Body of pancreas (tissue), 4 donors: Measurements from ENCODE around the gene SNX3. TPM values are rescaled to one million over a fixed set of nuclear protein-coding genes. Genes with fewer than 3 reads are reported as not detected.

Experiments
- ATAC-seq: fragments of 150-250 bp; one replicate; pipeline ENCODE4 v1.9.1; 2016
- DNase-seq, 4 donors: peaks; one replicate each; pipeline ENCODE4 v3.0.0-alpha.2; 2019
- H3K27ac ChIP-seq, 4 donors: fragments of 200-600 bp; sonication (generic); 1 replicate in 3 of 4; 2 replicates in 1 of 4; pipeline versions ENCODE4 v1.5.1 to v1.6.1; 2016 to 2019; ENCODE audit warnings: mild to moderate bottlenecking in 1 of 4, mixed read lengths in 1 of 4, moderate library complexity in 1 of 4
- H3K27me3 ChIP-seq, 2 donors: fragments of 200-600 bp; sonication (generic); one replicate each; pipeline ENCODE4 v1.6.0; 2016; ENCODE audit warnings: mild to moderate bottlenecking in 1 of 2
- H3K36me3 ChIP-seq, 2 donors: fragments of 200-600 bp; sonication (generic); replicated peaks in 1 of 2; 2 replicates each; pipeline ENCODE4 v1.5.1; 2016; ENCODE audit warnings: low read depth in 2 of 2; ENCODE audit not compliant: insufficient read depth in 1 of 2
- H3K4me1 ChIP-seq: fragments of 200-600 bp; sonication (generic); one replicate; pipeline ENCODE4 v1.6.0; 2016
- H3K4me3 ChIP-seq, 2 donors: fragments of 200-600 bp; sonication (generic); 1 replicate in 1 of 2; 2 replicates in 1 of 2; pipeline ENCODE4 v1.5.1; 2016 to 2019
- H3K9me3 ChIP-seq, 3 donors: fragments of 200-600 bp; sonication (generic); 1 replicate in 2 of 3; 2 replicates in 1 of 3; pipeline ENCODE4 v1.5.1; 2016
- CTCF ChIP-seq, 7 experiments: fragments of 450-650 bp in 4 of 7; fragments of 200-600 bp in 3 of 7; sonication (generic) in 3 of 7; IDR thresholded peaks; one replicate each; pipeline ENCODE4 v1.5.1; 2016 to 2019; ENCODE audit warnings: antibody characterized with exemption in 7 of 7
- POLR2A ChIP-seq, 3 donors: fragments of 450-650 bp; IDR thresholded peaks; one replicate each; pipeline ENCODE4 v1.6.1; 2016; ENCODE audit warnings: antibody characterized with exemption in 3 of 3, mild to moderate bottlenecking in 2 of 3
- WGBS, 2 donors: methylation state at CpG; one replicate each; pipeline ENCODE4 v1.1.5; 2017; 5-methylcytosine and 5-hydroxymethylcytosine counted together
- intact Hi-C: fragments of 100-400 bp; cut with DNase I; formaldehyde crosslinking; loops from one replicate; pipeline ENCODE4 v1.15.1; 2023
- total RNA-seq, 2 donors: library from RNA; depleted of rRNA; stranded (reverse); fragments of >200 nt; gene quantifications; one replicate each; pipeline ENCODE4 v1.1.0, GENCODE V29; 2016

The SNX3 gene
- total RNA-seq, 2 donors from 2014 or later: 61.6 to 77.0 TPM

GRCh38 chr6:108291091-108291490 is 30.3 kb upstream of the SNX3 start:
- TF ChIP-seq POLR2A (IDR thresholded peaks at IDR 0.05): no peak
- TF ChIP-seq CTCF (IDR thresholded peaks at IDR 0.05): no peak
- no peak overlapping the region for H3K27ac ChIP-seq
- H3K36me3 ChIP-seq: no peaks in the 10 kb centered on the region

GRCh38 chr6:108288742-108289141 is 27.9 kb upstream of the SNX3 start:
- Histone ChIP-seq H3K36me3 (no peaks in the 10 kb centered on the region), H3K27me3 (no peaks in the 10 kb centered on the region), H3K9me3 (no peaks in the 10 kb centered on the region), H3K27ac (no peak overlapping the region), H3K4me1 (no peaks in the 10 kb centered on the region), H3K4me3 (no peak overlapping the region)
- no peak for DNase-seq
- no peak for TF ChIP-seq CTCF (IDR thresholded peaks at IDR 0.05)
- no peak for TF ChIP-seq POLR2A (IDR thresholded peaks at IDR 0.05)
- no peak for ATAC-seq
- intact Hi-C loops: no loop called here

More at GRCh38 chr6:108291091-108291490, 30.3 kb upstream of the SNX3 start:
- Histone ChIP-seq H3K4me3 (no peak overlapping the region), H3K9me3 (no peaks in the 10 kb centered on the region), H3K27me3 (no peaks in the 10 kb centered on the region), H3K4me1 (peaks cover 6% of the 10 kb centered on the region)
- intact Hi-C loops: no loop called here
- 89 to 90% methylated on average over 4 of the region's 4 CpGs for WGBS, 2 donors
- ATAC-seq (no peak), DNase-seq (no peak)

GRCh38 chr6:108287373-108287772 is 26.5 kb upstream of the SNX3 start:
- intact Hi-C loops: no loop called here
- H3K4me1 ChIP-seq: no peaks in the 10 kb centered on the region

GRCh38 chr6:108286366-108286765 is 25.5 kb upstream of the SNX3 start:
- no peak for TF ChIP-seq CTCF (IDR thresholded peaks at IDR 0.05)
- no peak for TF ChIP-seq POLR2A (IDR thresholded peaks at IDR 0.05)
- 87 to 88% methylated on average over 4 of the region's 4 CpGs for WGBS, 2 donors
- Histone ChIP-seq H3K4me3 (no peak overlapping the region), H3K27me3 (no peaks in the 10 kb centered on the region), H3K4me1 (no peaks in the 10 kb centered on the region), H3K27ac (no peak overlapping the region), H3K36me3 (no peaks in the 10 kb centered on the region), H3K9me3 (no peaks in the 10 kb centered on the region)
- intact Hi-C loops: no loop called here
- no peak for ATAC-seq
- no peak for DNase-seq

More at GRCh38 chr6:108287373-108287772, 26.5 kb upstream of the SNX3 start:
- ATAC-seq: no peak
- H3K9me3 ChIP-seq: no peaks in the 10 kb centered on the region
- WGBS, 2 donors: 77 to 78% methylated on average over 3 of the region's 3 CpGs
- TF ChIP-seq POLR2A (IDR thresholded peaks at IDR 0.05) (no peak), CTCF (IDR thresholded peaks at IDR 0.05) (no peak)
- no peaks in the 10 kb centered on the region for H3K36me3 ChIP-seq
- H3K27ac ChIP-seq: no peak overlapping the region
- no peak for DNase-seq
- H3K4me3 ChIP-seq: no peak overlapping the region
- H3K27me3 ChIP-seq: no peaks in the 10 kb centered on the region

- no peak for DNase-seq
- TF ChIP-seq POLR2A (IDR thresholded peaks at IDR 0.05): no peak
- no peak for TF ChIP-seq CTCF (IDR thresholded peaks at IDR 0.05)
- H3K4me1 ChIP-seq: no peaks in the 10 kb centered on the region
- no peak overlapping the region for H3K4me3 ChIP-seq
- H3K27me3 ChIP-seq: no peaks in the 10 kb centered on the region
- no peak overlapping the region for H3K27ac ChIP-seq
- no peaks in the 10 kb centered on the region for H3K36me3 ChIP-seq
- no peak for ATAC-seq
- no peaks in the 10 kb centered on the region for H3K9me3 ChIP-seq
- intact Hi-C loops: no loop called here
These were observed 24.5 kb upstream of the SNX3 start for GRCh38 chr6:108285381-108285780.
